Activated CD8-positive, alpha-beta memory T cell treated with anti-CD3 and anti-CD28 coated beads for 48 hours (primary cell): ENCODE results near the gene PHF21A.

Experiments used
- DNase-seq, 3 experiments: peaks; one replicate each; pipeline ENCODE4 v3.0.0-alpha.2; 2020; ENCODE audit warnings: low read depth in 2 of 3, low spot score in 2 of 3

The PHF21A gene

GRCh38 chr11:45936511-45937054 lies 184.7 kb downstream of the PHF21A start:
- no peak for DNase-seq

DNA sequence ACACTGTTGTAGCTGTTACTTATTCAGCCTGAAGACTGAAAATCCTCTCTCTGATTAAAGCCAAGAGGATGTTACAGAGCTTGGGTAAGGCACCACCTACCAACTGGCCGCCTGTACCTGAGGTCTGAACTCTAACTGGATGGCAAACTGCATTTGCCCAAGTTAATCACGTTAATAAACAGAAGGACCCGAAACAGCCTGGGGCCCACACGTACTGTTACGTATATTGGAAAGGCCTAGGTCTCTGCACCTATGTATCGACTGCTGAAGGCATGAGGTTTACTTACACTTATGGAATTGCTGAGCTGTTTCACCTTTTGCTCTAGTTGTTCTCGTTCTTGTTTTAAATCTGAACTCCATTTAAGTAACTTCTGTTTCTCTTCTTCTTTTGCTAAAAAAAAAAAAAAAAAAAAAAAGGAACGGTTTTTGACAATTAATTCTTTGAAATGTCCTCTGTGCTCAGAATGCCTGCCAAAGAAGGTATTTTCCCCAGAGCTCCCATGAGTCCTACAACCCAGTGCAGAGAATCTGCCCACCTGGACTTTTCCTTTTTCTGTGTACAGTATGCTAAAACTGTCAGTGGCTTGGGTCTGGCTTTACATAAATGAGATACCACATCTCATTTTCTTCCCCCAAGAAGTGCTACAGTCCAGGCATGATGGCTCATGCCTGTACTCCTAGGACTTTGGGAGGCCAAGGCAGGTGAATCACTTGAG lies 185.7 kb downstream of the PHF21A start:
- no peak for DNase-seq

DNA sequence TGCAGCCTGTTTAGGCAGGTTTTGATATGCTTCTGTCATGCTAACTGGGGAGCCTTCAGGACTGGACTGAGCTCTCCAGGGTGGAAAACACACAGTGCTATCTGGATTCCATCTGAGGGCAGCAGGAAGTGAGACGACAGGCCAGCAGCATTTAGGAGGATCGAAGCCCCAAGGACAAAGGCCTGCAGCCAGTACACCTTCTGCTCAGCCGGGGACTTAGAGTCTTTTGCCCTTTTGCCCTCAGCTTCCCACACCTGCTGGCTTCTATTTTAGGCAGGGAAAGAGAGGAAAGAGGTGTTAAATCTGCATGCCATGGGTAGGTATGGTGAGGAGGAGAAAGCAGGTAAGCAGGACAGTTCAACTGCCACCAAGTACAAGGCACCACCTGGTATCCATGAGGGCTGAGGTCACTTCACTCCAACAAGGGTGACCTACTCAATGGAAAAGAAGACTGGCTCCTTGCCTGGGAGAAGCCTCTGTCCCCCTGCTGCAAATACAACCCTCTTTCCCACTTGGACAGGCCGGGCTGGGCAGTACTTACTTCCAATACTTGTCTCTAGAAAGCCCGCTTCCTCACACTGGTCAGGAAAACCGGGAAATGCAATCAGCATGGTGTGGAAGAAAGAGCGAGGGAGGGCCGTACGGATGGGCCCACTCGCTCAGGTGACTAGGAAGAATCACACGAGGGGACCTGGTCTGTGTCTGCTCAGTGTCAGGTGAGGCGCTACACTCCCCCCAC lies 186.5 kb downstream of the PHF21A start:
- no peak for DNase-seq

GRCh38 chr11:45933846-45934579 lies 187.2 kb downstream of the PHF21A start:
- DNase-seq: no peak

GRCh38 chr11:45933131-45933831 lies 188.0 kb downstream of the PHF21A start:
- DNase-seq: no peak

- no peak for DNase-seq
Measured at GRCh38 chr11:45932217-45932616, 189.0 kb downstream of the PHF21A start.

- DNase-seq: no peak
Measured at GRCh38 chr11:45931739-45932138, 189.5 kb downstream of the PHF21A start.

DNA sequence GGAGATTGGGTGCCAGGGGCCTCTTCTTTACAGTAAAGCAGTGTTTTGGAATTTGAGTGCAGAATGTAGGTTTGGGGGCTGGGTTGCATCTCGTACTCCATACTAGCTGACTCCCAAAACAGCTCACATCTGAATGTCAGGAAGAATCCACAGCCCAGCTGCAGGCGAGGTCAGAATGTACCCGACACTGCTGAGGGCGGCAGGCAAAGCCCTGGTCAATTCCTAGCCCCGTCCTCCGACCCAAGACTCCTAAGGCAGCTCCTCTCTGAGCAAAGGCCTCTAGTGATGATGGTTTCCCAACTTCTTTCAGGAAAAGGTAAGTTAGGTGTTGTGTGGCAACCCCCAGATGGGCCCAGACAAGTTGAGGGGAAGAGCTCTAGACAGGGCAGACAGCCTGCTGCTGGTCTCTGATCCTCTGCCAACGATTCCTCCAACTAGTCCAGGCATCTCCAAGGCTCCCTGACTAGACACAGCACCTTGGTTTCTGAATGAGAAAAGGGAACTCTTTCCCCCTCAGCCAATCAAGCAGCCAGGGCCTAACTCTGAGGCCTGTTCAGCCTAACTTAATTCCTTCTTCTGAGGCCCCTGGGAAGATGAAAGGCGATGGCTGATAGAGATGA lies 190.2 kb downstream of the PHF21A start:
- no peak for DNase-seq

DNA sequence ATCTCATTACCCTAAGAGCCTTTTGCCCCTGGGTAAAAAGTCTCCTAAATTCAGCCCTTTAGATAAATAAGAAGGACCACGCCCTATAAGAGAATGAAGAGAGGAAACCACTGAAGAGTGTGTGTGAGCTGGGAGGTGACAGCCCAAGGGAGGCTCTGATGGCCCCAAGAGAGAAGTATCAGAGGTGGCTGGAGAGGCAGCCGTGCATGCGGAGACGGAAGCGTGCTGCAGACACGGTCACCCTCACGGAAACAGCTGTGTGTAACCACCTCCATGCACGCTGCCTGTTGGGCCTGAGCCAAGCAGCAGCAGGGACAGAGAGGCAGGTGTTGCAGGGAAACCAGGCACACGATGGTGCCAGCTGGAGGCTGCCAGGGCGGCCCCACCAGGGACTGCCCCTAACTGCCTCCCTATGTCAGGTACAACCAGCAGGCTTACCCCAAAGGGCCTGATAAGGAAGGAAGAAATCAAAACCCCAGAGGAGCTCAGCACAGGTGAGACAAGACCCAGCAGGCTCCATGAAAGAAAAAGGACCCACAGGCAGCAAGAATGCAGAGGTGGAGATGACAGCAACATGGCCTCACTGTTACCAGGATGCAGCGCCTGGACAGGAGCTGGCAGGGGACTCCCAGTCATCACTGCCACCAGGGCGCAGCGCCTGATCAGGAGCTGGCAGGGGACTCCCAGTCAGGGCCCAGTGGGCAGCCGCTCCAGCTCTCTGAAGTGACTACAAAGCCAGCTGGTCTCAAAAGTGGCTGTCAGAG lies 191.0 kb downstream of the PHF21A start:
- DNase-seq: no peak

DNA sequence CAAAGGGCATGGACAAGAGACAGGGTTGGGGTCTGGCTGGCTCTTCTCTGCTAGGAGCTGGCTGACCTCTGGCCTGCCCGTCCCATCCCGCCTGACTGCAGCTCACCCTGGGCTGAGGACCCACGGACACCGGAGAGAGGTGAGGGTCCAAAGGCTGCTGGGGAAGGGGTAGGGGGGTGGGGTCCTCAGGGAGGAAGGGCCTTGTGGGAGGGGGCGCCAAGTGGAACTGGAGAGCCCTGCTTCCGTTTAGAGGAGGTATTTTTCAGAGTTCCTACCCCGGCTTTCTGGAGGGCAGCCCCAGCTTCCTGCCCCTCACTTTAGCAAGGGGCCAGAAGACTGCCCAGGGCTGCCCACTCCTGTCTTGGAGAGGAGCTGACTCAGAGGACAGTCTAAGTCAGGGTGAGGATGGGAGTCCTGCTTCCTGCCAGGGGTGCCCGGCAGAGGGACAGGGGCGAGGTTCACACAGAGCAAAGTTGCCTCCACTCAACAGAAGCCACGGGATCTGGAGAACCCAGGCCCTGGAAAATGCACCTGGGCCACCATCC lies 191.7 kb downstream of the PHF21A start:
- DNase-seq: no peak

DNA sequence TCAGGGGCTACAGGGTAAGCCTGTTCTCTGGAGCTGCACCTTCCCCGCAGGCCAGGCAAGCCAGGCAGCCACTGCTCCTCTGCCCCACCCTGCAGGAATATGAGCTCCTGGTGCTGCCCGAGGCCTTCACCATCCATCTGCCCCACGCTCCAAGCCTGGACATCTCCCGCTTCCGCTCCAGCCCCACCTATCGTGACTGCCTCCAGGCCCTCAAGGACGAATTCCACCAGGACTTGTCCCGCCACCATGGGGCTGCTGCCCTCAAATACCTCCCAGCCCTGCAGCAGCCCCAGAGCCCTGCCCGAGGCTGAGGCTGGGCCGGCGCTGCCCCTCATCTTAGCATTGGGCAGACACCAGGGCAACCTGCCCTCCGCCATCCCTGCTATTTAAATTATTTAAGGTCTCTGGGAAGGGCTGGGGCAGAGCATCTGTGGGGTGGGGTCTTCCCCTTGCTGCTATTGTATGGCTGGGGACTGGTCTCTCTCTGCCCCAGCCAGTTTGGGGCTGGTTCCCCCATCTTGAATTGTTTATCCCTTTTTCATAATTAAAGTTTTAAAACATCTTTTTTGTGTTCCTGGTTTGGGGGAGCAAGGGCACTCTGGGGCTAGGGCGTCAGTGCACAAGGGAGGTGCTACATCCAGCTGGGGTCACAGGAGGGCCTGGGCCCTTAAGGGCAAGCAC lies 192.6 kb downstream of the PHF21A start:
- no peak for DNase-seq

DNA sequence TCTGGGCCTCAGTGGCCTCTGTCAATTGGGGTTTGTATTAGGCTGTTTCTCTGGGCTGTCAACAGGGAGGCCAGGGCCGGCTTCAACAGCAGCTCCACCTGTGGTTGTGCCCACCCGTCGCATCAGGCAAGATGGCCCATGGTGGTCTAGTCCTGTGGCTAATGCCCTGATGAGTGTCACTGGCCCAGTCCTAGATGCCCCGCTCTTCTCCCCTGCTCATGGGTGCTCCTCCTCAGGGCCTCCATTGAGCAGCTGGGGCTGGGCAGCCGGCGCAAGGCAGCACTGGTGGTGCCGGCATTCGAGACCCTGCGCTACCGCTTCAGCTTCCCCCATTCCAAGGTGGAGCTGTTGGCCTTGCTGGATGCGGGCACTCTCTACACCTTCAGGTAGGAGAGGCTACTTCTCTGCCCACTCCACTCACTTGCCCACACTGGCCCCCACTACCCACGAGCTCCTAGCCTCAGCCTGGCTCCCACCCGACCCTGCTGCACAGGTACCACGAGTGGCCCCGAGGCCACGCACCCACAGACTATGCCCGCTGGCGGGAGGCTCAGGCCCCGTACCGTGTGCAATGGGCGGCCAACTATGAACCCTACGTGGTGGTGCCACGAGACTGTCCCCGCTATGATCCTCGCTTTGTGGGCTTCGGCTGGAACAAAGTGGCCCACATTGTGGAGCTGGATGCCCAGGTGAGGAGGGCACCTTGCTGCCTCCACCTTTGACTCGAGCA lies 193.4 kb downstream of the PHF21A start:
- DNase-seq: no peak

- no peak for DNase-seq
Measured at GRCh38 chr11:45927332-45927683, 193.9 kb downstream of the PHF21A start.

DNA sequence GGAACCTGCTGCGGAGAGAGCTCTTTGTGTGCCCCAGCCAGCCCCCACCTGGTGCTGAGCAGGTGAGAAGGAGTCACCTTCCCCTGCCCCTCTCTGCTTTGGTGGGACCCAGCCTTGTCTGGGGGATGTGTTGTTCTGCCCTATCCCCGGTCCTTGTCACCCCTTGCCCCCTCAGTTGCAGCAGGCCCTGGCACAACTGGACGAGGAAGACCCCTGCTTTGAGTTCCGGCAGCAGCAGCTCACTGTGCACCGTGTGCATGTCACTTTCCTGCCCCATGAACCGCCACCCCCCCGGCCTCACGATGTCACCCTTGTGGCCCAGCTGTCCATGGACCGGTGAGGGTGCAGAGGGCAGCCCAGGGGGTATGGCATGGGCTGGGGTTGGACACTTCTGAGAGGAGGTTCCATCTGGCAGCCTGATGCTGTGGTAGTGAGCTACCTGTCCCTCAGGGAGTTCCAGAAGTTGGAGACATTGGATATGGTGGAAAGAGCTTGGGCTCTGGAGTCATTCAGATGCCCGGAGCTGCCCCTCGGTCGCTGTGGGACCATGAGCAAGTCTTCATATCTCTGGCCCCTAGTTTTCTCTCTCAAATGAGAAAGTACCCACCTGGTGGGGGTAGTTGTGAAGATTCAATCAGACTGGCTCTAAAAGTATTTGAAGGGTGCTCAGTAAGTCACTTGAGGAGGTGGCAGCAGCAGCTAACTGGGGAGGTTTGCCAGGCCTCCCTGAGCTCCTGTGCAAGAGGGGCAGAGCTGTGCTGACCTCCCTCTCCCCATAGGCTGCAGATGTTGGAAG lies 194.5 kb downstream of the PHF21A start:
- no peak for DNase-seq

GRCh38 chr11:45926001-45926401 lies 195.3 kb downstream of the PHF21A start:
- no peak for DNase-seq

DNA sequence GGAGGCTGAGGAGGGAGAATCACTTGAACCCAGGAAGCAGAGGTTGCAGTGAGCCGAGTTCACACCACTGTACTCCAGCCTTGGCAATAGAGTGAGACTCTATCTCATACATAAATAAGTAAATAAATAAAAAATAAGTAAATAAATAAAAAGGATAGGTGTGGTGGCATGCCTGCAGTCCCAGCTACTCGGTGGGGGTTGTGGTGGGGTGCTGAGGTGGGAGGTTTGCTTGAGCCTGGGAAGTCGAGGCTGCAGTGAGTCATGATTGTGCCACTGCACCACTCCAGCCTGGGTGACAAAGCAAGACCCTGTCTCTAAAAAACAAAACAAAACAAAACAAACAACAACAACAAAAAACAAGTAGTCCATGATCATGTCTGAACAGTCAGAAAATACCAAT lies 195.7 kb downstream of the PHF21A start:
- no peak for DNase-seq

DNA sequence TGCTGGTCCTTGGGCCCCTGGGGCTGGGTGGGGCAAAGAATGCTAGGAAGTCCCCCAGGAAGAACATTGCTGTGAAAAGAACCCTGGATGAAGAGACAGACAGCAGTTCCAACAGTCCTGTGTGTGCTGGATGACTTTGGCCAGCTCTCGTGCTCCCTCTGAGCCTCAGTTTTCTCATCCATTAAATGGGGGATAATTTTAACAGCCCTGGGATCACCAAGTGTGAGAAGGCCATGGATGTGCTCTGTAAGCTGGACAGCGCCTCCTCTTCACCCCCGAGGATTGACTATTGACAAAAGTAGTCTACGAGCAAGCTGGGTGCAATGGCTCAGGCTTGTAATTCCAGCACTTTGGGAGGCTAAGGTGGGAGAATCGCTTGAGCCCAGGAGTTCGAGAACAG lies 196.3 kb downstream of the PHF21A start:
- no peak for DNase-seq
